ENCODE measurements around the gene CAPN10.

GRCh38 chr2:240628808-240629618, 42.5 kb downstream of the CAPN10 start:
- TF ChIP-seq CTCF (IDR thresholded peaks at IDR 0.05) (no peak), POLR2A (IDR thresholded peaks at IDR 0.05) (no peak)
